ENCODE results near the gene TAS2R10.
"Not testable (repeated sequence)": the region's sequence is repeated elsewhere in the genome, so short reads cannot be mapped to it uniquely, and the experiment has no call there.

Gene TAS2R10

GRCh38 chr12:10826258-10826657 lies at the start of gene TAS2R10:
Gene TAS2R10 (minus strand): TSS chr12:10826358. CDS start chr12:10826269, 89 bp downstream.
- no peak for DNase-seq

- DNase-seq = no peak
Observed at GRCh38 chr12:10873378-10873777, 47.2 kb upstream of the TAS2R10 start.

GRCh38 chr12:10867381-10867780 lies 41.2 kb upstream of the TAS2R10 start:
- no peak for DNase-seq

GRCh38 chr12:10863512-10864218 lies 37.5 kb upstream of the TAS2R10 start:
- no peak for DNase-seq

GRCh38 chr12:10861366-10861765 lies 35.2 kb upstream of the TAS2R10 start:
- no peak for DNase-seq

- no peak for DNase-seq
Observed at GRCh38 chr12:10855807-10856206, 29.6 kb upstream of the TAS2R10 start.

GRCh38 chr12:10853776-10854175 lies 27.6 kb upstream of the TAS2R10 start:
- no peak for DNase-seq

- DNase-seq = no peak
Observed at GRCh38 chr12:10851243-10851858, 25.2 kb upstream of the TAS2R10 start.

GRCh38 chr12:10849425-10849878 lies 23.3 kb upstream of the TAS2R10 start, which contains the start of gene PRR4:
Gene PRR4 (minus strand): TSS chr12:10849475. CDS start chr12:10849437, 38 bp downstream.
- DNase-seq = no peak

- DNase-seq = no peak
Observed at GRCh38 chr12:10847744-10848143, 21.6 kb upstream of the TAS2R10 start.

GRCh38 chr12:10842862-10843261 lies 16.7 kb upstream of the TAS2R10 start:
- DNase-seq = no peak

- no peak for DNase-seq
Observed at GRCh38 chr12:10838461-10838860, 12.3 kb upstream of the TAS2R10 start.

GRCh38 chr12:10829994-10830393 lies 3.8 kb upstream of the TAS2R10 start:
- no peak for DNase-seq

GRCh38 chr12:10824957-10825356 lies 1.2 kb downstream of the TAS2R10 start:
- DNase-seq = no peak

- DNase-seq = no peak
Observed at GRCh38 chr12:10811883-10812536, 14.1 kb downstream of the TAS2R10 start.

- no peak for DNase-seq
Observed at GRCh38 chr12:10810068-10810467, 16.1 kb downstream of the TAS2R10 start, which contains the start of gene TAS2R9. Gene TAS2R9 (minus strand): TSS chr12:10810168. CDS start chr12:10810075, 93 bp downstream.

GRCh38 chr12:10807186-10807585 lies 19.0 kb downstream of the TAS2R10 start, which contains the start of gene TAS2R8:
Gene TAS2R8 (minus strand): TSS chr12:10807286. CDS start chr12:10806980, 306 bp downstream.
- no peak for DNase-seq

GRCh38 chr12:10802587-10802986 lies 23.6 kb downstream of the TAS2R10 start, which contains the start of gene TAS2R7:
Gene TAS2R7 (minus strand): TSS chr12:10802627. CDS start chr12:10802570, 57 bp downstream.
- DNase-seq = no peak

GRCh38 chr12:10801741-10802140 lies 24.4 kb downstream of the TAS2R10 start:
- DNase-seq = no peak

GRCh38 chr12:10794222-10794621 lies 31.9 kb downstream of the TAS2R10 start:
- no peak for DNase-seq

- DNase-seq = not testable (repeated sequence)
Observed at GRCh38 chr12:10791769-10792168, 34.4 kb downstream of the TAS2R10 start.

- DNase-seq = no peak
Observed at GRCh38 chr12:10783252-10783651, 42.9 kb downstream of the TAS2R10 start.

- DNase-seq = no peak
Observed at GRCh38 chr12:10779103-10779502, 47.1 kb downstream of the TAS2R10 start.
